Measurements from ENCODE around the gene OR2A5. TPM values are rescaled to one million over a fixed set of nuclear protein-coding genes. Genes with fewer than 3 reads are reported as not detected.

OR2A5 gene
- not detected in 2 replicates for total RNA-seq

GRCh38 chr7:144048648-144049047 lies at the start of gene OR2A5:
Gene OR2A5 (plus strand): TSS chr7:144048948. CDS start chr7:144050402, 1,454 bp downstream.

GRCh38 chr7:144000020-144000419 lies 48.7 kb upstream of the OR2A5 start, which contains the start of gene OR6B1:
Gene OR6B1 (plus strand): TSS chr7:144000320. CDS start chr7:144003997, 3,677 bp downstream.

GRCh38 chr7:144069511-144069910 lies 20.8 kb downstream of the OR2A5 start, which contains the start of gene OR2A25:
Gene OR2A25 (plus strand): TSS chr7:144069811. CDS start chr7:144074220, 4,409 bp downstream.

GRCh38 chr7:144085978-144086377 lies 37.2 kb downstream of the OR2A5 start, which contains the start of gene OR2A12:
Gene OR2A12 (plus strand): TSS chr7:144086278. CDS start chr7:144095108, 8,830 bp downstream.

Other genes starting within 250 kb of the OR2A5 start
- 20.4 and 48.8 TPM in 2 replicates for gene TCAF1, start 146.8 kb upstream of the OR2A5 start, total RNA-seq
- gene OR2F2, start 113.7 kb upstream of the OR2A5 start, total RNA-seq, result not detected in 2 replicates
- gene OR2F1, start 94.1 kb upstream of the OR2A5 start, total RNA-seq, result not detected in 2 replicates
- 0.09 TPM in 1 of 2 replicates, not detected in the other for gene OR6B1, start 48.6 kb upstream of the OR2A5 start, total RNA-seq
- not detected in 2 replicates for gene OR2A25, start 20.9 kb downstream of the OR2A5 start, total RNA-seq
- gene OR2A12, start 37.3 kb downstream of the OR2A5 start, total RNA-seq, result not detected in 2 replicates
- gene OR2A2, start 60.6 kb downstream of the OR2A5 start, total RNA-seq, result not detected in 2 replicates
- gene OR2A14, start 74.2 kb downstream of the OR2A5 start, total RNA-seq, result not detected in 2 replicates
- gene CTAGE4, start 134.5 kb downstream of the OR2A5 start, total RNA-seq, result 0.18 and 0.56 TPM in 2 replicates
- 0.18 and 0.56 TPM in 2 replicates for gene ARHGEF35, start 146.9 kb downstream of the OR2A5 start, total RNA-seq
- gene OR2A42, start 190.7 kb downstream of the OR2A5 start, total RNA-seq, result 0.09 TPM in 1 of 2 replicates, not detected in the other
- under 0.01 and 0.09 TPM in 2 replicates for gene OR2A7, start 215.8 kb downstream of the OR2A5 start, total RNA-seq
- gene CTAGE8, start 220.3 kb downstream of the OR2A5 start, total RNA-seq, result not detected in 2 replicates

All from endothelial cell of coronary artery (primary cell).